Esophagus muscularis mucosa (tissue), 4 donors: ENCODE data around the gene EPRS1. TPM values are rescaled to one million over a fixed set of nuclear protein-coding genes. Genes with fewer than 3 reads are reported as not detected.

Experiments
- DNase-seq: peaks from one replicate; pipeline ENCODE4 v3.0.0-alpha.2; 2017; ENCODE audit errors: extremely low spot score
- H3K27ac ChIP-seq, 4 donors: fragments of 200-600 bp; sonication (generic); replicated peaks in 1 of 4; 1 replicate in 3 of 4; 2 replicates in 1 of 4; pipeline ENCODE4 v1.5.1; 2016 to 2019; ENCODE audit warnings: mild to moderate bottlenecking in 1 of 4
- H3K27me3 ChIP-seq, 4 donors: fragments of 200-600 bp; sonication (generic); one replicate each; pipeline versions ENCODE4 v1.5.1 to v1.6.0; 2016 to 2019
- H3K36me3 ChIP-seq, 4 donors: fragments of 200-600 bp; sonication (generic); one replicate each; pipeline ENCODE4 v1.5.1; 2016 to 2019
- H3K4me1 ChIP-seq, 4 donors: fragments of 200-600 bp; sonication (generic); one replicate each; pipeline ENCODE4 v1.5.1; 2016 to 2019
- H3K4me3 ChIP-seq, 4 donors: fragments of 200-600 bp; sonication (generic); 1 replicate in 2 of 4; 2 replicates in 2 of 4; pipeline ENCODE4 v1.5.1; 2016 to 2019; ENCODE audit warnings: mild to moderate bottlenecking in 4 of 4, moderate library complexity in 1 of 4
- H3K9me3 ChIP-seq, 4 donors: fragments of 200-600 bp; sonication (generic); 1 replicate in 3 of 4; 2 replicates in 1 of 4; pipeline ENCODE4 v1.5.1; 2016 to 2019
- EP300 ChIP-seq: sonication (generic); formaldehyde crosslinking; IDR thresholded peaks from one replicate; pipeline ENCODE4 v1.6.1; 2017; ENCODE audit warnings: antibody characterized with exemption
- POLR2A ChIP-seq: fragments of 450-650 bp; IDR thresholded peaks from one replicate; pipeline ENCODE4 v1.6.1; 2017; ENCODE audit warnings: antibody characterized with exemption, moderate library complexity, mild to moderate bottlenecking, low read depth
- POLR2AphosphoS5 ChIP-seq, 2 donors: sonication (generic); formaldehyde crosslinking; IDR thresholded peaks; one replicate each; pipeline ENCODE4 v1.6.1; 2017; ENCODE audit warnings: antibody characterized with exemption in 2 of 2
- WGBS: methylation state at CpG from one replicate; pipeline ENCODE4 v1.1.5; 2018; 5-methylcytosine and 5-hydroxymethylcytosine counted together
- intact Hi-C: fragments of 100-400 bp; cut with DNase I; formaldehyde crosslinking; loops from one replicate; pipeline ENCODE4 v1.15.1; 2023
- total RNA-seq, 4 donors: library from RNA; depleted of rRNA; stranded (reverse); fragments of >200 nt; gene quantifications; one replicate each; pipeline versions ENCODE4 v1.1.0 to v1.2.1, GENCODE V29; 2016
- TF ChIP-seq, protein P1 (sequence below), 3 experiments: fragments of 200-600 bp in 2 of 3; fragments of 450-650 bp in 1 of 3; sonication (generic) in 2 of 3; IDR thresholded peaks; one replicate each; pipeline ENCODE4 v1.5.1; 2017 to 2019; ENCODE audit warnings: antibody characterized with exemption in 3 of 3, mild to moderate bottlenecking in 2 of 3, moderate library complexity in 1 of 3

The EPRS1 gene
- total RNA-seq, 4 donors from 2014 or later, result 30.3 to 46.1 (median 40.9) TPM

DNA sequence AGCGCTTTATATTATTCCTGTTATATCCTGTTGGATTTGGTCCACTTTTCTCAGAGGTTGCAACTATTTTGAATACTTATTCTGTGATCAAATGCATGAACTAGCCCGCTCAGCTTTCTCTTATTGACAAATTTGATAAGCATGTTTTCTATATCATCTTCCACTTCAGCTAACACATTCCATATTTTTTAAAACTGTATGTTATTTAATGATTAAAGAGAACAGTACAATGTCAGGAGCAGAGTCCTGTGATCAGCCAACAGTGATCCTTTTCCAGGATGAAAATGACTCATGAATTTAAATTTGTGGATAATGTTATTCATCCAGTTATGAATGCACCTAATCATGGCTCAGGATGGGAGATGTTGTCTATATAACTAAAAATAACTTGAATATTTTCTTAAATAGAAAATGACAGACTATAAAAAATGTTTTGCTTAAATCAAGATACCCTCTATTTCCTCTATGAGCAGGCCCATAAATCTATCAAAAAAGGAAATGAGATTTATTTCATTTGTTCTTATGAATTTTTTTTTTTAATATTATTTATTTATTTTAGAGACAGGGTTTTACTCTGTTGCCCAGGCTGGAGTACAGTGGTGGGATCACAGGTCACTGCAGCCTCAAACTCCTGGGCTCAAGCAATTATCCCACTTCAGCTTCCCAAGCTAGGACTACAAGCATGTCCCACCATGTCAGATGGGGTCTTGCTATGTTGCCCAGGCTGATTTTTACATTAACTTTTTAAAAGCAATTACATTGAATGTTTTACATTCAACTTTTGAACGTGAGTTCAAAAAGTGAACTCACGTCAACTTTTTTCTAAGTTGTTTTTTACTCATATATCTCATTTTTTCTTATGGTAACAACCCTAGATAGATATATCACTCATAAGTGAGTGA lies 30.8 kb upstream of the EPRS1 start:
- H3K4me1 ChIP-seq, result no peaks in the 10 kb centered on the region
- DNase-seq, result no peak
- H3K9me3 ChIP-seq, result no peaks in the 10 kb centered on the region
- H3K27ac ChIP-seq, result no peak overlapping the region
- H3K4me3 ChIP-seq, result no peak overlapping the region
- 94% methylated on average over 4 of the region's 4 CpGs for WGBS
- peaks cover 7 to 41% (median 18%) of the 10 kb centered on the region in 4 donors for H3K36me3 ChIP-seq
- no peak for TF ChIP-seq POLR2AphosphoS5 (IDR thresholded peaks at IDR 0.05)
- TF ChIP-seq, protein P1, sequence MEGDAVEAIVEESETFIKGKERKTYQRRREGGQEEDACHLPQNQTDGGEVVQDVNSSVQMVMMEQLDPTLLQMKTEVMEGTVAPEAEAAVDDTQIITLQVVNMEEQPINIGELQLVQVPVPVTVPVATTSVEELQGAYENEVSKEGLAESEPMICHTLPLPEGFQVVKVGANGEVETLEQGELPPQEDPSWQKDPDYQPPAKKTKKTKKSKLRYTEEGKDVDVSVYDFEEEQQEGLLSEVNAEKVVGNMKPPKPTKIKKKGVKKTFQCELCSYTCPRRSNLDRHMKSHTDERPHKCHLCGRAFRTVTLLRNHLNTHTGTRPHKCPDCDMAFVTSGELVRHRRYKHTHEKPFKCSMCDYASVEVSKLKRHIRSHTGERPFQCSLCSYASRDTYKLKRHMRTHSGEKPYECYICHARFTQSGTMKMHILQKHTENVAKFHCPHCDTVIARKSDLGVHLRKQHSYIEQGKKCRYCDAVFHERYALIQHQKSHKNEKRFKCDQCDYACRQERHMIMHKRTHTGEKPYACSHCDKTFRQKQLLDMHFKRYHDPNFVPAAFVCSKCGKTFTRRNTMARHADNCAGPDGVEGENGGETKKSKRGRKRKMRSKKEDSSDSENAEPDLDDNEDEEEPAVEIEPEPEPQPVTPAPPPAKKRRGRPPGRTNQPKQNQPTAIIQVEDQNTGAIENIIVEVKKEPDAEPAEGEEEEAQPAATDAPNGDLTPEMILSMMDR (IDR thresholded peaks at IDR 0.05), result no peak
- TF ChIP-seq POLR2A, result no peak
- no peak for TF ChIP-seq EP300
- no peaks in the 10 kb centered on the region for H3K27me3 ChIP-seq
- intact Hi-C loops, result no loop called here

DNA sequence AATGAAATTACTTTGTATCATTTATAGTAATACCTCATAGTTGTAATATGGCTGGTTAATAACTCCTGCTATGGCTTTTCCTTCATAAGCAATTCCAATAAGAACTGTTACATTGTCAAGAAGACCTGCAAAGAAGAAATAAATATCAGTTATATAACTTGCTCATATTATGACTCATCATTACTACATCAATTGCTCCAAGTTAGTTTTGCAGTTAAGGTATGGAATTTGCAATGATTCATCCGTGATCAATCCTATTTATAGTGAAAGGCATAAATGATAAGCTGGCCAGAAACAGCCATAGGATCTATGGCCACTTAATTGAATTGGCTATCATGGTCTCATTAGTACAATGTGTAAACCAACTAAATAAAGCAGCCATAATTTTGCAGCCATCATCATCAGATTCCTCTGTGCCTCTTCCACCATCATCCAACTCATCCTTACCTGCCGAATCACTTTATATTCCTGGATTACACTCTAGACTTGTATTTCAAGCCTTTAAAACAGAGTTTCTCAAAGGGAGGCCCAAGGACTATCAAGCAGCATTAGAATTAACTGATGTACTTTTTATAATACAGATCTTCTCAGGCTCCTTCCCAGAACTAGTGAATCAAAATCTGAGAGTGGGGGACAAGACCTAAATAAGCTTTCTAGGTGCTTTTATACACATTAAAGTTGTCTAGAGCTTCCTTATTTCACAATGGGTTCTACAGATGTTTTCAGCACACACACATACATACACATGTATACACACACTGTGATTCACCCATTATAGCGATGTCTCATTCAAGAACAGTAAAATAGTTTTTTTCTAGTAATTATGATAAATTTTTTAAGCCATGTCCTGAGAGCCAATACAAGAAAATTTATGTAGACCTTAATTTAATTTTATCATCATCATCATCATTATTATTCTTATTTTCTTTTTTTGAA lies 21.2 kb upstream of the EPRS1 start:
- TF ChIP-seq, protein P1 (IDR thresholded peaks at IDR 0.05), result no peak
- no peak for TF ChIP-seq POLR2AphosphoS5 (IDR thresholded peaks at IDR 0.05)
- WGBS, result 93% methylated on average over 3 of the region's 3 CpGs
- intact Hi-C loops, result no loop called here
- no peak overlapping the region for H3K27ac ChIP-seq
- no peak overlapping the region for H3K4me3 ChIP-seq
- H3K27me3 ChIP-seq, result no peaks in the 10 kb centered on the region
- no peaks in the 10 kb centered on the region for H3K9me3 ChIP-seq
- H3K36me3 ChIP-seq, result peaks cover 12 to 81% (median 55%) of the 10 kb centered on the region in 4 donors
- DNase-seq, result no peak
- H3K4me1 ChIP-seq, result no peaks in the 10 kb centered on the region

- intact Hi-C loops, result no loop called here
Observed at GRCh38 chr1:220062629-220063028, 16.3 kb upstream of the EPRS1 start.

GRCh38 chr1:220060876-220061275 lies 14.6 kb upstream of the EPRS1 start:
- intact Hi-C loops, result no loop called here
- H3K36me3 ChIP-seq, result peaks cover 13 to 72% (median 45%) of the 10 kb centered on the region in 4 donors
- H3K4me1 ChIP-seq, result no peaks in the 10 kb centered on the region
- H3K27me3 ChIP-seq, result no peaks in the 10 kb centered on the region
- H3K9me3 ChIP-seq, result no peaks in the 10 kb centered on the region
- TF ChIP-seq POLR2AphosphoS5 (IDR thresholded peaks at IDR 0.05) (no peak), POLR2A (no peak), EP300 (no peak)
- TF ChIP-seq, protein P1 (IDR thresholded peaks at IDR 0.05), result no peak
- WGBS, result 95% methylated on average over 3 of the region's 3 CpGs
- no peak for DNase-seq
- H3K27ac ChIP-seq, result no peak overlapping the region
- no peak overlapping the region for H3K4me3 ChIP-seq

More at GRCh38 chr1:220062629-220063028, 16.3 kb upstream of the EPRS1 start:
- no peaks in the 10 kb centered on the region for H3K9me3 ChIP-seq
- H3K4me3 ChIP-seq, result no peak overlapping the region
- no peaks in the 10 kb centered on the region for H3K27me3 ChIP-seq
- 96% methylated on average over 6 of the region's 6 CpGs for WGBS
- H3K27ac ChIP-seq, result no peak overlapping the region
- no peak for DNase-seq
- no peaks in the 10 kb centered on the region for H3K4me1 ChIP-seq
- TF ChIP-seq, protein P1 (IDR thresholded peaks at IDR 0.05), result no peak
- TF ChIP-seq POLR2A, result no peak
- no peak for TF ChIP-seq EP300
- no peak for TF ChIP-seq POLR2AphosphoS5 (IDR thresholded peaks at IDR 0.05)
- peaks cover 13 to 79% (median 46%) of the 10 kb centered on the region in 4 donors for H3K36me3 ChIP-seq
